Muscle layer of colon (tissue), 2 donors: ENCODE data around the gene INS.
A peak's percentile ranks its signal among the peaks of the same experiment; 100 is the strongest.

Experiments used
- H3K27ac ChIP-seq: one replicate; pipeline ENCODE4 v1.7.0; 2013; ENCODE audit warnings: low read depth, mild to moderate bottlenecking, low read length, moderate library complexity
- H3K27me3 ChIP-seq, 2 donors: one replicate each; pipeline ENCODE4 v1.7.0; 2013; ENCODE audit warnings: low read length in 2 of 2, mild to moderate bottlenecking in 2 of 2; ENCODE audit not compliant: insufficient read depth in 2 of 2, control insufficient read depth in 1 of 2
- H3K36me3 ChIP-seq: one replicate; pipeline ENCODE4 v1.7.0; 2013; ENCODE audit warnings: mild to moderate bottlenecking, low read length; ENCODE audit not compliant: insufficient read depth
- H3K4me1 ChIP-seq: one replicate; pipeline ENCODE4 v1.7.0; 2013; ENCODE audit warnings: mild to moderate bottlenecking, low read length; ENCODE audit not compliant: insufficient read depth
- H3K4me3 ChIP-seq, 2 donors: one replicate each; pipeline ENCODE4 v1.7.0; 2013; ENCODE audit warnings: low read length in 2 of 2, low read depth in 1 of 2, mild to moderate bottlenecking in 1 of 2, moderate library complexity in 1 of 2
- H3K9ac ChIP-seq: one replicate; pipeline ENCODE4 v1.7.0; 2013; ENCODE audit warnings: low read length
- H3K9me3 ChIP-seq: one replicate; pipeline ENCODE4 v1.7.0; 2013; ENCODE audit warnings: mild to moderate bottlenecking, low read length
- donor health status: abdominal sarcoma.
- donor health status: Adenocarcinoma of cecum.

Gene INS

GRCh38 chr11:2138068-2138430, 23.0 kb downstream of the INS start:
- Histone ChIP-seq H3K27me3 (peaks cover 29 to 92% of the 10 kb centered on the region in 2 donors), H3K9ac (no peak overlapping the region), H3K27ac (no peak overlapping the region), H3K4me3 (no peak overlapping the region), H3K36me3 (no peaks in the 10 kb centered on the region), H3K4me1 (peaks cover 4% of the 10 kb centered on the region), H3K9me3 (no peaks in the 10 kb centered on the region)

- peaks cover 4% of the 10 kb centered on the region for H3K4me1 ChIP-seq
- no peak overlapping the region for H3K9ac ChIP-seq
- H3K9me3 ChIP-seq: no peaks in the 10 kb centered on the region
- no peaks in the 10 kb centered on the region for H3K36me3 ChIP-seq
- H3K27ac ChIP-seq: no peak overlapping the region
- peaks cover 23 to 90% of the 10 kb centered on the region in 2 donors for H3K27me3 ChIP-seq
- peak overlapping the region in 1 of 2 donors; percentile 18 for H3K4me3 ChIP-seq
Observed at GRCh38 chr11:2137202-2138067, 23.6 kb downstream of the INS start.

- peaks cover 18 to 85% of the 10 kb centered on the region in 2 donors for H3K27me3 ChIP-seq
- H3K27ac ChIP-seq: no peak overlapping the region
- no peak overlapping the region for H3K9ac ChIP-seq
- no peak overlapping the region for H3K4me3 ChIP-seq
- no peaks in the 10 kb centered on the region for H3K36me3 ChIP-seq
- no peaks in the 10 kb centered on the region for H3K9me3 ChIP-seq
- H3K4me1 ChIP-seq: peaks cover 4% of the 10 kb centered on the region
Observed at GRCh38 chr11:2136952-2137201, 24.1 kb downstream of the INS start.

GRCh38 chr11:2136209-2136951, 24.6 kb downstream of the INS start:
- Histone ChIP-seq H3K27me3 (peaks cover 15 to 80% of the 10 kb centered on the region in 2 donors), H3K36me3 (no peaks in the 10 kb centered on the region), H3K4me3 (no peak overlapping the region)

GRCh38 chr11:2135648-2136201, 25.3 kb downstream of the INS start:
- H3K4me1 ChIP-seq: peaks cover 4% of the 10 kb centered on the region
- H3K27ac ChIP-seq: no peak overlapping the region
- H3K36me3 ChIP-seq: no peaks in the 10 kb centered on the region
- no peaks in the 10 kb centered on the region for H3K9me3 ChIP-seq
- H3K27me3 ChIP-seq: peaks cover 9 to 73% of the 10 kb centered on the region in 2 donors
- H3K4me3 ChIP-seq: no peak overlapping the region
- no peak overlapping the region for H3K9ac ChIP-seq

More at GRCh38 chr11:2136209-2136951, 24.6 kb downstream of the INS start:
- Histone ChIP-seq H3K9ac (no peak overlapping the region), H3K27ac (no peak overlapping the region), H3K9me3 (no peaks in the 10 kb centered on the region), H3K4me1 (peaks cover 4% of the 10 kb centered on the region)

GRCh38 chr11:2135018-2135569, 25.9 kb downstream of the INS start:
- peaks cover 5 to 67% of the 10 kb centered on the region in 2 donors for H3K27me3 ChIP-seq
- H3K4me3 ChIP-seq: no peak overlapping the region
- H3K9me3 ChIP-seq: no peaks in the 10 kb centered on the region
- no peak overlapping the region for H3K27ac ChIP-seq
- peaks cover 4% of the 10 kb centered on the region for H3K4me1 ChIP-seq
- no peaks in the 10 kb centered on the region for H3K36me3 ChIP-seq
- H3K9ac ChIP-seq: no peak overlapping the region

- no peak overlapping the region for H3K9ac ChIP-seq
Observed at GRCh38 chr11:2134022-2135010, 26.7 kb downstream of the INS start.

GRCh38 chr11:2133241-2134021, 27.6 kb downstream of the INS start:
- Histone ChIP-seq H3K36me3 (no peaks in the 10 kb centered on the region), H3K27ac (no peak overlapping the region), H3K9me3 (no peaks in the 10 kb centered on the region), H3K9ac (no peak overlapping the region), H3K27me3 (peaks cover 0 to 69% of the 10 kb centered on the region in 2 donors), H3K4me1 (peaks cover 4% of the 10 kb centered on the region), H3K4me3 (no peak overlapping the region)

More at GRCh38 chr11:2134022-2135010, 26.7 kb downstream of the INS start:
- Histone ChIP-seq H3K4me3 (no peak overlapping the region), H3K4me1 (peaks cover 4% of the 10 kb centered on the region), H3K27me3 (peaks cover 0 to 67% of the 10 kb centered on the region in 2 donors), H3K9me3 (no peaks in the 10 kb centered on the region), H3K36me3 (no peaks in the 10 kb centered on the region), H3K27ac (no peak overlapping the region)

GRCh38 chr11:2132874-2133240, 28.2 kb downstream of the INS start:
- Histone ChIP-seq H3K27me3 (peaks cover 0 to 69% of the 10 kb centered on the region in 2 donors), H3K9ac (no peak overlapping the region), H3K36me3 (no peaks in the 10 kb centered on the region), H3K4me1 (peaks cover 4% of the 10 kb centered on the region), H3K27ac (no peak overlapping the region), H3K4me3 (no peak overlapping the region), H3K9me3 (no peaks in the 10 kb centered on the region)

- H3K9me3 ChIP-seq: no peaks in the 10 kb centered on the region
- peaks cover 0 to 63% of the 10 kb centered on the region in 2 donors for H3K27me3 ChIP-seq
- no peaks in the 10 kb centered on the region for H3K36me3 ChIP-seq
- H3K4me1 ChIP-seq: no peaks in the 10 kb centered on the region
- H3K9ac ChIP-seq: no peak overlapping the region
- no peak overlapping the region for H3K27ac ChIP-seq
- H3K4me3 ChIP-seq: no peak overlapping the region
Observed at GRCh38 chr11:2132246-2132645, 28.8 kb downstream of the INS start.
